ENCODE results near the gene RPS6KB1. TPM values are rescaled to one million over a fixed set of nuclear protein-coding genes. Genes with fewer than 3 reads are reported as not detected.
A peak's percentile ranks its signal among the peaks of the same experiment; 100 is the strongest.
"Not testable (repeated sequence)": the region's sequence is repeated elsewhere in the genome, so short reads cannot be mapped to it uniquely, and the experiment has no call there.

Gene RPS6KB1
- total RNA-seq, 1 donor from 2014 or later = 20.9 TPM

DNA sequence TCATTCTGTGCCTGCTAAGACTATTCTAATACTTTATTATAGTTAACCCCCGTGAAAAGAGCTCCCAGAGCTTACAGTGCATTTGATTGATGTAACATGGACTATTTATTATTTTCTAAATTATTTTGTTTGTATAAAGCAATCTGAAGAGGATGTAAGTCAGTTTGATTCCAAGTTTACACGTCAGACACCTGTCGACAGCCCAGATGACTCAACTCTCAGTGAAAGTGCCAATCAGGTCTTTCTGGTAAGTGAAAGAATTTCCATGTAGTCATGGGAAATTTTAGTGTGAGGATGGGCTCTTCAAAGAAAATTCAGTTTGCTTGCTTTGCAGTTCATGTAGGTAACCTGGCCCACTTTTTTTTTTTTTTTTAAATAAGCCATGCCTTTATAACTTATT, 47.8 kb downstream of the RPS6KB1 start:
- peak; percentile 7 for DNase-seq (ENCODE audit: low read depth)

DNA sequence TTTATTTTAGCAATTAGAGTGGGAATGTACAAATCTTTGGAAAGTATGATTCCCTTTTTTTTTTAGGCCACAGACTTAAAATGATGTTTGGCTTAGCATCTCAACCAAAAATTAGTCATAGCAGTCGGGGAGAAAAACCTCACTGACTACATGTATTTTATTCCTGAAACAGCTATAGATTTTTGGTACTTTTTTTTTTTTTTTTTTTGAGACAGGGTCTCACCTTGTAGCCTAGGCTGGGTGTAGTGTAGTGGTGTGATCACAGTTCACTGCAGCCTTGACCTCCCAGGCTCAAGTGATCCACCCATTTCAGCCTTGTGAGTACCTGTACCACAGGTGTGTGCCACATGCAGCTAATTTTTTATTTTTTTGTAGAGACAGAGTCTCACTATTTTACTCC, 48.2 kb downstream of the RPS6KB1 start:
- no peak for DNase-seq (ENCODE audit: low read depth)

DNA sequence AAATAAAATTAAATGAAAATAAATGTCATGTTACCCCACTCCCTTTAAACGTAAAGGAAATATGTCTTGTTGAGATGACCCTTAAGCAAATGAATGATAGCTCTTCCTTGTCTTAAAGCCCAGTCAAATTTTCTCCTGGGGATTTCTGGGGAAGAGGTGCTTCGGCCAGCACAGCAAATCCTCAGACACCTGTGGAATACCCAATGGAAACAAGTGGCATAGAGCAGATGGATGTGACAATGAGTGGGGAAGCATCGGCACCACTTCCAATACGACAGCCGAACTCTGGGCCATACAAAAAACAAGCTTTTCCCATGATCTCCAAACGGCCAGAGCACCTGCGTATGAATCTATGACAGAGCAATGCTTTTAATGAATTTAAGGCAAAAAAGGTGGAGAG, 53.5 kb downstream of the RPS6KB1 start:
- not testable (repeated sequence) for DNase-seq (ENCODE audit: low read depth)

DNA sequence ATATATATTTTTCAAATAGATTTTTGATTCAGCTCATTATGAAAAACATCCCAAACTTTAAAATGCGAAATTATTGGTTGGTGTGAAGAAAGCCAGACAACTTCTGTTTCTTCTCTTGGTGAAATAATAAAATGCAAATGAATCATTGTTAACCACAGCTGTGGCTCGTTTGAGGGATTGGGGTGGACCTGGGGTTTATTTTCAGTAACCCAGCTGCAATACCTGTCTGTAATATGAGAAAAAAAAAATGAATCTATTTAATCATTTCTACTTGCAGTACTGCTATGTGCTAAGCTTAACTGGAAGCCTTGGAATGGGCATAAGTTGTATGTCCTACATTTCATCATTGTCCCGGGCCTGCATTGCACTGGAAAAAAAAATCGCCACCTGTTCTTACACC, 54.4 kb downstream of the RPS6KB1 start:
- not testable (repeated sequence) for DNase-seq (ENCODE audit: low read depth)

DNA sequence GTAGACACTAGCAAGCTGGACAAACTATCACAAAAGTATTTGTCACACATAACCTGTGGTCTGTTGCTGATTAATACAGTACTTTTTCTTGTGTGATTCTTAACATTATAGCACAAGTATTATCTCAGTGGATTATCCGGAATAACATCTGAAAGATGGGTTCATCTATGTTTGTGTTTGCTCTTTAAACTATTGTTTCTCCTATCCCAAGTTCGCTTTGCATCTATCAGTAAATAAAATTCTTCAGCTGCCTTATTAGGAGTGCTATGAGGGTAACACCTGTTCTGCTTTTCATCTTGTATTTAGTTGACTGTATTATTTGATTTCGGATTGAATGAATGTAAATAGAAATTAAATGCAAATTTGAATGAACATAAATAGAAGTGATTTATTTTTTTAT, 57.1 kb downstream of the RPS6KB1 start:
- no peak for DNase-seq (ENCODE audit: low read depth)

DNA sequence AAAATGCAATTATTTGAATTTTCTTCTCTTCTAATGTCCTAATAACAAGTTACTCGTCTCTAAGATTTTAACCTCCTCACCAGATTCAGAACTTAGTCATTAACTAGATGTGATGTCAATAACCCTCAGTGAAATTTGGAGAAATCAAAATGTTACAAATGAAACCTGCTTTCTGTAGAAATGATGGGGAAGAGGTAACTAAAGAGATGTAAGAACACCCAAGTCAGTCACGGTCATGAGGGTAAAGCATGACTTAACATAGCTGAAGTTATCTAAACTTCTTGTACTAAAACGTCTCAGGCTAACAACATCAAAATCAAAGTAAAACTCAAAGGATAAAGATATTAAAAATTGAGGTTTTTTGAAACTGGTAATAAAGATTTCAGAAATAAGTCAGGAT, 61.9 kb downstream of the RPS6KB1 start:
- DNase-seq (ENCODE audit: low read depth) = no peak

DNA sequence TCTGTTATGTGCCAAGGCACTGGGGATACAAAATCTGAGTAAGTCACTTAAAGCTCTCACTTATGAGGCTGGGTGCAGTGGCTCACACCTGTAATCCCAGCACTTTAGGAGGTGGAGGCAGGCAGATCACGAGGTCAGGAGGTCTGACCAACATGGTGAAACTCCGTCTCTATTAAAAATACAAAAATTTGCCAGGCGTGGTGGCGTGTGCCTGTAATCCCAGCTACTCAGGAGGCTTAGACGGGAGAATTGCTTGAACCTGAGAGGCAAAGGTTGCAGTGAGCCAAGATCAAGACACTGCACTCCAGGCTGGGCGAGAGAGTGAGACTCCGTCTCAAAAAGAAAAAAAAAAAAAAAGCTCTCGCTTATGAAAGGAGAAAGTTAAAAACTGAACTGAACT, 66.7 kb downstream of the RPS6KB1 start:
- DNase-seq (ENCODE audit: low read depth) = not testable (repeated sequence)

DNA sequence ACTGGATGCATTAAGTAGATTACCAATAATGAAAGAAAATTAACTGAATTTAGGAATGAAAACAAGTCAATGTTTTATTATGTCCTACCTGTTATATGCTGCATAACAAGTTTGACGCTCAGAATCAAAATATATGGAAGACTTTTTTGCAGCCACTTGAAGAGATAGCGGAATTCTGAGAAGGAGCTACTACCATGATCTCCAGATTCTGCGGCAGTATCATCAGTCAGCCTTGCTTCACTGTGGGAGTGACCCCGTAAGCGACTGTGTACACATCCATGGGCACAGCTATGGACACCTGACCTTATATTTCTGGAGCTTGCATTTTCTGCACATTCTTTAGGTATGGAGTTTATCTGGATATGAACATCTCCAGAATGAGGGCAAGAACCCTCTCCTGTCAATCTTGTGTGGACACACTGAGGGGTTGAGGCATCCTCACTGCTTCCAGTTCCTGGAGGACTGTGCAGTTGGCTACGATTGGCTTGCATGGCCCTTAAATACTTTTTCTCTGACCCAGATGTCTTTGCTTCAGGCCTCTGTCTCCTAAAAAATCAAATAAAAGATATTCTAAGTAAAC, 69.9 kb downstream of the RPS6KB1 start:
- no peak for DNase-seq (ENCODE audit: low read depth)

DNA sequence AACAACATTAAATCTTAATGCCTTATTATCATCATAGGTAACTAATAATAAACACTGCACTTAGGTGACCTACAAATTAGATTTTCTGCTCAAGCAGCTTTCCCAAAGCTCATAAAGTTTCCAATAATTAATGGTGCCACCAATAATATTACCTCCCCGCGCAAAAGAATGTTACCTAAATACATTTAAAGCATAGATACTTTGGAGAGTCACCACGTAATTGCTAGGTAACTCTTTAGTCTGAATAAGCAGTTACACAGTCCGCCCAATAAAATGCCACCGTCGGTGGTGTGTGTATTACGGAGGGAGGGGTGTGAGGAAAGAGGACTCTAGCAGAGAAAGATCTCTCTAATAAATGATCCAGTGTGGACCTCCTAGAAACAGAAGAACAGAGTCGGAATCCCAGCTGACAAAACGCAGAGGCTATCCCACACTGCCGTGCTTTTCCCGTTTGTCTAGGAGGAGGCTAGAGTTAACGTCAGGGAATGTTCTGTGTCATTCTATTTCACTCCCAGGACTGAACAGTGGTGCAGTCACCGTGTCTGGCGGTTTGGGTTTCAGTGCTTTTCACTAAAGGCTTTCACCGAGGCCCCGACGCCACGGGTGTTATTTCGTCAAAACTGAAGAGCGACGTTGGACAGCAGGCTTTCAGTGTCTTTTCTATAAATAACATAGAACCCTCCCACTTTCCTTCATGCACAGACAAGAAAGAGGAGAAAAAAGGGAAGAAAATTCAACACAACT, 71.0 kb downstream of the RPS6KB1 start:
- peak; percentile 41 for DNase-seq (ENCODE audit: low read depth)

DNA sequence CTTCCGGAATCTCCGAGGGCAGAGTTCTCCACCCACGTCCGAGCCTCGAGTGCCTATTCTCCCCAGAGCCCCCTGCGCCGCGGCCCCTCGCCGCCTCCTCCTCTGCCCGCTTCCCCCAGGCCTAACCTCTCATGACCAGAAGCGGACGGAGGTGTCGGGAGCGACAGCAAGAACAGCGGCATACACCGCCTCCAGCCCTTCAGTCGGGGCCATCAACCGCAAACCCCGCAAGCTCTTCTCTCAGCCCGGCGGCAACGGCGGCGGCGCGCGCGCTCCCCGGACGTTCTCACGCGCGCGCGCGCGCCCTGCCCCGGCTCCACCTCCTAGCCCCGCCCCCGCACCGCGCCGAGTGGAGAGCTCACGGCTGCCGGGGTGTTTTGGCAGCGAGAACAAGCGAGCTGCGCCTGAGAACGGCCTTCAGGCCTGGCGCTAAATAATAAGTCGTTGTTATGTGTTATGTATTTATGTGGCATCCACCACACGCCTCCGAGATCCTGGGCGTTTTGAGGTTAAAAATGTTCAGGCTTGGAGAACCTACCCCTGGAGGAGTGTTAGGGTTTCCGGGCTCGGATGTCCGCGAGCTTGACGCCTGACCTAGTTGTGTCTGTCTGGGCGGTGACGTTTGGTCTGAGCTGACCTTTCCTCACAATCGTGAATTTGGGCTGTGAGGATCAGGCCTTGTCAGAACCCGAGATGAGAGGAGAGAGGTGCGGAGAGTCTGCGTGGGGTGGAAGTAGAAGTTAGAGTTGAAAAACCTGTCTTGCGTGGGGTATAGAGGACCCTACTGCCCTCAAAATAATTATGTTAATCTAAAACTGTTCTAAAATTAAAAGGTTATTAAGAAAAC, 71.8 kb downstream of the RPS6KB1 start, which contains the start of gene RNFT1:
Gene RNFT1, minus strand, starts transcription at position 259 of the 847 bp plus-strand sequence. Its CDS starts 77 bp downstream, at position 182.
- DNase-seq (ENCODE audit: low read depth) = peak; percentile 52

DNA sequence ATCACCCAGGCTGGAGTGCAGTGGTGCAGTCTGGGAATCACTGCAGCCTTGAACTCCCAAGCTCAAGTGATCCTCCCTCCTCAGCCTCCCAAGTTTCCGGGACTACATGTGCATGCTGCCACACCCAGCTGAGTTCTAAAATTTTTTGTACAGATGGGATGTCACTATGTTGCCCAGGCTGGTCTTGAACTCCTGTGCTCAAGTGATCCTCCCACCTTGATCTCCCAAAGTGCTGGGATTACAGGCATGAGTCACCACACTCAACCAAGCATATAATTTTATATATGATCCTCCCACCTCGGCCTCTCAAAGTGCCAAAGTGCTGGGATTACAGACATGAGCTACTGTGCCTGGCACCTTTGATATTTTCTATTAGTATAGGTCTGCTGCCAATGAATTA, 78.8 kb downstream of the RPS6KB1 start:
- not testable (repeated sequence) for DNase-seq (ENCODE audit: low read depth)

DNA sequence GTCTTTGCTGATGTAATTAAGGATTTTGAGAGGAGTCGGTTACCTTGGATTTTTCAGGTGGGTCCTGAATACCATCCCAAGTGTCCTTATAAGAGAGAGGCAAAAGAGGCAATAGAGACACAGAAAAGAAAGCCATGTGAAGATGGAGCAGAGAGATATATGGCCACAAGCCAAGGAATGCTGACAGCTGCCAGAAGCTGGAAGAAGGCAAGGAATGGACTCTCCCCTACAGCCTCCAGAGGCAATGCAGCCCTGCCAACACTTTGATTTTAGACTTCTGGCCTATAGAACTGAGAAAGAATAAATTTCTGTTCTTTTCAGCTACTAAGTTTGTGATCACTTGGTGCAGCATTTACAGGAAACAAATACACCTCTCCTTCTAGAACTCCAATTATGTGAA, 79.9 kb downstream of the RPS6KB1 start:
- DNase-seq (ENCODE audit: low read depth) = no peak

DNA sequence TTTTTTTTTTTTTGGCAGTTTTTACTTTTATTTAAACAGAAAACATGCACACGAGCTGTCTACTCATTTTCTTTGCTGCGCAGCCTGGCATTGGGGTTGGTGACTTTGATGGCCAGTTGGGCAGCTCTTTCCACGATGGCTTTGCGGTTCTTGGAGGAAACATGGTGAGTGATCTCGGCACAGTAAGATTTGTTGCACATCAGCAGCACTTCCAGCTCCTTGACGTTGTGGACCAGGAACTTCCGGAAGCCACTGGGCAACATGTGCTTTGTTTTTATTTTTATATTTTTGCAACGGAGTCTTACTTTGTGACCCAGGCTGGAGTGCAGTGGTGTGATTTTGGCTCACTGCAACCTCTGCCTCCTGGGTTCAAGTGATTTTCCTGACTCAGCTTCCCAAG, 80.6 kb downstream of the RPS6KB1 start:
- not testable (repeated sequence) for DNase-seq (ENCODE audit: low read depth)

DNA sequence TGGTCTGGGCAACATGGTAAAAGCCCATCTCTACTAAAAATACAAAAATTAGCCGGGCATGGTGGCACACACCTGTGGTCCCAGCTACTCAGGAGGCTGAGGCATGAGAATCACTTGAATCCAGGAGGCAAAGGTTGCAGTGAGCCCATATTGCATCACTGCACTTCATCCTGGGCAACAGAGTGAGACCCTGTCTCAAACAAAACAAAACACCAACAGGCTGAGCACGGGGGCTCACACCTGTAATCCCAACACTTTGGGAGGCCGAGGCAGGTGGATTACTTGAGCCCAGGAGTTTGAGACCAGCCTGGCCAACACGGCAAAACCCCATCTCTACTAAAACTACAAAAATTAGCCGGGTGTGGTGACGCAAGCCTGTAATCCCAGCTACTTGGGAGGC, 82.2 kb downstream of the RPS6KB1 start:
- not testable (repeated sequence) for DNase-seq (ENCODE audit: low read depth)

DNA sequence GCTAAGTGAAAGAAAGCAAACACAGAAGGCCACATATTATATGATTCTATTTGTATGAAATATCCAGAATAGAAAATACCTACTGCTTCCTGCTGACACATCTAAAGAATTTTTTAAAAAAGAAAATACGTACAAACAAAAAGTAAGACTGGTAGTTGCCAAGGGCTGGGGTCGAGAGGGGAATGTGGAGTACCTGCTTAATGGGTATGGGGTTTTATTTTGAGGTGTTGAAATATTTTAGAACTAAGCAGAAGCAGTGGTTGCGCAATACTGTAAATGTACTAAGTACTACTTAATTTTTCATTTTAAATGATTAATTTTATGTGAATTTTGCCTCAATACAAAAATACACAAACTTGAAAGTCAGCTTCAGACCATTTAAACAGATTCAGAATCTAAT, 103.7 kb downstream of the RPS6KB1 start:
- not testable (repeated sequence) for DNase-seq (ENCODE audit: low read depth)

Other genes with a start within 250 kb of the RPS6KB1 start
- 27.1 and 31.6 TPM in 2 replicates for gene PTRH2, start 185.7 kb upstream of the RPS6KB1 start, total RNA-seq
- gene VMP1, start 185.5 kb upstream of the RPS6KB1 start, total RNA-seq = 230 and 245 TPM in 2 replicates
- gene TUBD1, start 178 bp upstream of the RPS6KB1 start, total RNA-seq = 4.3 and 14.5 TPM in 2 replicates
- gene RNFT1, start 71.6 kb downstream of the RPS6KB1 start, total RNA-seq = 17.9 and 19.4 TPM in 2 replicates
- 9.4 and 34.1 TPM in 2 replicates for gene HEATR6, start 185.8 kb downstream of the RPS6KB1 start, total RNA-seq